ENCODE measurements around the gene FTCD.

DNA sequence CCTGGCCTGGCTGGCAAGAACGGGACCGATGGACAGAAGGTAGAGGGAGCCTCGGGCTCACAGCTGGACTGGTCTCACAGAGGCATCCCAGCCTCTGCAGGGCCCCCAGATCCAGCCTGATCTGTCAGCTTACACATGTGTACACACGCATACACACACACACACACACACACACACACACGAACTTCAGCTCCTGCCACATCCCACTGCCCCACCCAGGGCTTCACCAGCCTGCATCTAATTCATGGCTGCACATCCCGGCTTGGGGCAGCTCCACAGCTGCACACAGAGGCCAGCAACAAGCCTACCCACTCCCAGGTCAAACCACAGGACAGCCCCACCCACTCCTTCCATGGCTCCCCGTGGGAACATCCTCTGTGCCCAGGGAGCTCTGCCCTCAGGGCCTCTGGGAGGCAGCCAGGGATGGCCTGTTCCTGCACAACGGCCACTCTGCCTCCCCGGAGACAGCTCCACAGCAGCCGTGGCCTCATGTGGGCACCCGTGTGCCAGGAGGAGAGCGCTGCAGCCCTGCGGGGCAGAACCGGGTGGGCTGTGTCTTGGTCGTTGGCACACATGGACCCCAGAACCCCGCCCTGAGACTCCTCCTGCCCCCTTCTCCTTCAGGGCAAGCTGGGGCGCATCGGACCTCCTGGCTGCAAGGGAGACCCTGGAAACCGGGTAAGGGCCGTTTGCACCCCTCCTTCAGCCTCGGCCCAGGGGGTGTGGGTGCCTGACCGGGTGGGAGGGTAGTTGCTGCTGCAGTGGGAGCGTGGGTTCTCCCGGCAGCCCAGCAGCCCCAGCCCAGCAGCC lies 38.4 kb downstream of the FTCD start:
- TF ChIP-seq, protein P1, sequence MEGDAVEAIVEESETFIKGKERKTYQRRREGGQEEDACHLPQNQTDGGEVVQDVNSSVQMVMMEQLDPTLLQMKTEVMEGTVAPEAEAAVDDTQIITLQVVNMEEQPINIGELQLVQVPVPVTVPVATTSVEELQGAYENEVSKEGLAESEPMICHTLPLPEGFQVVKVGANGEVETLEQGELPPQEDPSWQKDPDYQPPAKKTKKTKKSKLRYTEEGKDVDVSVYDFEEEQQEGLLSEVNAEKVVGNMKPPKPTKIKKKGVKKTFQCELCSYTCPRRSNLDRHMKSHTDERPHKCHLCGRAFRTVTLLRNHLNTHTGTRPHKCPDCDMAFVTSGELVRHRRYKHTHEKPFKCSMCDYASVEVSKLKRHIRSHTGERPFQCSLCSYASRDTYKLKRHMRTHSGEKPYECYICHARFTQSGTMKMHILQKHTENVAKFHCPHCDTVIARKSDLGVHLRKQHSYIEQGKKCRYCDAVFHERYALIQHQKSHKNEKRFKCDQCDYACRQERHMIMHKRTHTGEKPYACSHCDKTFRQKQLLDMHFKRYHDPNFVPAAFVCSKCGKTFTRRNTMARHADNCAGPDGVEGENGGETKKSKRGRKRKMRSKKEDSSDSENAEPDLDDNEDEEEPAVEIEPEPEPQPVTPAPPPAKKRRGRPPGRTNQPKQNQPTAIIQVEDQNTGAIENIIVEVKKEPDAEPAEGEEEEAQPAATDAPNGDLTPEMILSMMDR (IDR thresholded peaks at IDR 0.05), result no peak
- no peak for TF ChIP-seq POLR2A (IDR thresholded peaks at IDR 0.05)
